ENCODE measurements around the gene SUCNR1.

The SUCNR1 gene

DNA sequence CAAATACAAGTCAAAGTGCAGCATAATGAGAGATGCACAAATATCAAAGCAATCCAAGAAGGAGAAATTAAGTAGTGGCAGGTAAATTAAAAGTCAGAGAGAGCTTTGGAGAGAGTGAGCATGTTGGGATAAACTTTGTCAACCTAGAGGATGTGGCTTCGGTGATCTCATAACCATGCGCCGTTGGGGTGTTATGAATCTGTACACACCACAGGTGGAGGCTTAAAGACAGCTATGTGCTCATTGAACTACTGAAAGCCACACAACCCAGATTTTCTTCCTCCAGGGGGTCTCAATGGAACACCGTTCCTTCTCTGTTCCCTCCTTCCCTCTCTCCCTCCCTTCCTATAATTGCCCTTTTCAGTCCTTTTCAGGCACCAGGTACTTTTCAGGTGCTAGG lies 52.0 kb downstream of the SUCNR1 start:
- ATAC-seq, result peak; percentile 22; the same call in 2 of the 3 replicates
- TF ChIP-seq, protein P1, sequence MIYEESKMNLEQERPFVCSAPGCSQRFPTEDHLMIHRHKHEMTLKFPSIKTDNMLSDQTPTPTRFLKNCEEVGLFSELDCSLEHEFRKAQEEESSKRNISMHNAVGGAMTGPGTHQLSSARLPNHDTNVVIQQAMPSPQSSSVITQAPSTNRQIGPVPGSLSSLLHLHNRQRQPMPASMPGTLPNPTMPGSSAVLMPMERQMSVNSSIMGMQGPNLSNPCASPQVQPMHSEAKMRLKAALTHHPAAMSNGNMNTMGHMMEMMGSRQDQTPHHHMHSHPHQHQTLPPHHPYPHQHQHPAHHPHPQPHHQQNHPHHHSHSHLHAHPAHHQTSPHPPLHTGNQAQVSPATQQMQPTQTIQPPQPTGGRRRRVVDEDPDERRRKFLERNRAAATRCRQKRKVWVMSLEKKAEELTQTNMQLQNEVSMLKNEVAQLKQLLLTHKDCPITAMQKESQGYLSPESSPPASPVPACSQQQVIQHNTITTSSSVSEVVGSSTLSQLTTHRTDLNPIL (CRISPR knock-in tag; IDR thresholded peaks at IDR 0.05; ENCODE audit: low read depth), result no peak
- TF ChIP-seq RARB (CRISPR knock-in tag; IDR thresholded peaks at IDR 0.05), result no peak
- no peak for TF ChIP-seq ZFP30 (CRISPR knock-in tag; IDR thresholded peaks at IDR 0.05)
- TF ChIP-seq ARNTL (CRISPR knock-in tag; IDR thresholded peaks at IDR 0.05; ENCODE audit: borderline replicate concordance, low read depth), result no peak
- no peak for TF ChIP-seq TOX (CRISPR knock-in tag; IDR thresholded peaks at IDR 0.05; ENCODE audit: borderline replicate concordance)
- TF ChIP-seq ISL1 (CRISPR knock-in tag; IDR thresholded peaks at IDR 0.05), result no peak
- TF ChIP-seq ESRRG (CRISPR knock-in tag; IDR thresholded peaks at IDR 0.05), result no peak
- TF ChIP-seq ZC3H10 (CRISPR knock-in tag; IDR thresholded peaks at IDR 0.05), result no peak
- no peak for TF ChIP-seq SNAI2 (CRISPR knock-in tag; IDR thresholded peaks at IDR 0.05)
- TF ChIP-seq, protein P2, sequence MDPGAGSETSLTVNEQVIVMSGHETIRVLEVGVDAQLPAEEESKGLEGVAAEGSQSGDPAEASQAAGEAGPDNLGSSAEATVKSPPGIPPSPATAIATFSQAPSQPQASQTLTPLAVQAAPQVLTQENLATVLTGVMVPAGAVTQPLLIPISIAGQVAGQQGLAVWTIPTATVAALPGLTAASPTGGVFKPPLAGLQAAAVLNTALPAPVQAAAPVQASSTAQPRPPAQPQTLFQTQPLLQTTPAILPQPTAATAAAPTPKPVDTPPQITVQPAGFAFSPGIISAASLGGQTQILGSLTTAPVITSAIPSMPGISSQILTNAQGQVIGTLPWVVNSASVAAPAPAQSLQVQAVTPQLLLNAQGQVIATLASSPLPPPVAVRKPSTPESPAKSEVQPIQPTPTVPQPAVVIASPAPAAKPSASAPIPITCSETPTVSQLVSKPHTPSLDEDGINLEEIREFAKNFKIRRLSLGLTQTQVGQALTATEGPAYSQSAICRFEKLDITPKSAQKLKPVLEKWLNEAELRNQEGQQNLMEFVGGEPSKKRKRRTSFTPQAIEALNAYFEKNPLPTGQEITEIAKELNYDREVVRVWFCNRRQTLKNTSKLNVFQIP (CRISPR knock-in tag; IDR thresholded peaks at IDR 0.05; ENCODE audit: borderline replicate concordance, low read depth), result no peak
- TF ChIP-seq BACH2 (CRISPR knock-in tag; IDR thresholded peaks at IDR 0.05; ENCODE audit: borderline replicate concordance), result no peak
- no peak for TF ChIP-seq ZNF70 (CRISPR knock-in tag; IDR thresholded peaks at IDR 0.05)
- TF ChIP-seq OSR1 (CRISPR knock-in tag; IDR thresholded peaks at IDR 0.05), result no peak
- TF ChIP-seq, protein P3, sequence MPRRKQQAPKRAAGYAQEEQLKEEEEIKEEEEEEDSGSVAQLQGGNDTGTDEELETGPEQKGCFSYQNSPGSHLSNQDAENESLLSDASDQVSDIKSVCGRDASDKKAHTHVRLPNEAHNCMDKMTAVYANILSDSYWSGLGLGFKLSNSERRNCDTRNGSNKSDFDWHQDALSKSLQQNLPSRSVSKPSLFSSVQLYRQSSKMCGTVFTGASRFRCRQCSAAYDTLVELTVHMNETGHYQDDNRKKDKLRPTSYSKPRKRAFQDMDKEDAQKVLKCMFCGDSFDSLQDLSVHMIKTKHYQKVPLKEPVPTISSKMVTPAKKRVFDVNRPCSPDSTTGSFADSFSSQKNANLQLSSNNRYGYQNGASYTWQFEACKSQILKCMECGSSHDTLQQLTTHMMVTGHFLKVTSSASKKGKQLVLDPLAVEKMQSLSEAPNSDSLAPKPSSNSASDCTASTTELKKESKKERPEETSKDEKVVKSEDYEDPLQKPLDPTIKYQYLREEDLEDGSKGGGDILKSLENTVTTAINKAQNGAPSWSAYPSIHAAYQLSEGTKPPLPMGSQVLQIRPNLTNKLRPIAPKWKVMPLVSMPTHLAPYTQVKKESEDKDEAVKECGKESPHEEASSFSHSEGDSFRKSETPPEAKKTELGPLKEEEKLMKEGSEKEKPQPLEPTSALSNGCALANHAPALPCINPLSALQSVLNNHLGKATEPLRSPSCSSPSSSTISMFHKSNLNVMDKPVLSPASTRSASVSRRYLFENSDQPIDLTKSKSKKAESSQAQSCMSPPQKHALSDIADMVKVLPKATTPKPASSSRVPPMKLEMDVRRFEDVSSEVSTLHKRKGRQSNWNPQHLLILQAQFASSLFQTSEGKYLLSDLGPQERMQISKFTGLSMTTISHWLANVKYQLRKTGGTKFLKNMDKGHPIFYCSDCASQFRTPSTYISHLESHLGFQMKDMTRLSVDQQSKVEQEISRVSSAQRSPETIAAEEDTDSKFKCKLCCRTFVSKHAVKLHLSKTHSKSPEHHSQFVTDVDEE (CRISPR knock-in tag; IDR thresholded peaks at IDR 0.05), result no peak
- TF ChIP-seq PPARA (CRISPR knock-in tag; IDR thresholded peaks at IDR 0.05; ENCODE audit: borderline replicate concordance), result no peak
- TF ChIP-seq TCF4 (CRISPR knock-in tag; IDR thresholded peaks at IDR 0.05; ENCODE audit: borderline replicate concordance), result no peak
- TF ChIP-seq GLIS3 (CRISPR knock-in tag; IDR thresholded peaks at IDR 0.05), result no peak

DNA sequence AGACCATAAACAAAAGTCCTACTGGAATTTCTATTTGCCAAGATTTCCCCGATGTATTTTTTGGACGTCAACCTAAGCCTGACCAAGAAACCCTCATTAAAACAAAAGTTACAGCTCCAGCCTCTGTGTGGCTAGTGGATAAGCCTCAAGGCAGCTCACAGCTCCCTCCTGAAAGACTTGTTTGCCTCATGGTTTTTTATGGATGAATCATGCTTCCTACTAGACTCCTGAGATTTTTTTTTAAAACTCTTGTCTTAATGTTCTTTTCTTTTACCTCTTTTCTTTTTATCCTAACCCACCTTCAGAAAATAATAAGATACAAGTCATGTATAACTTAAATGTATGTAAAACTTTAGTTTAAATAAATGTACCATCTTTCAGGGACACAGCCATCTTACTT lies 52.4 kb downstream of the SUCNR1 start:
- peak; percentile 56 for ATAC-seq
- no peak for TF ChIP-seq PPARA (CRISPR knock-in tag; IDR thresholded peaks at IDR 0.05; ENCODE audit: borderline replicate concordance)
- TF ChIP-seq ZFP30 (CRISPR knock-in tag; IDR thresholded peaks at IDR 0.05), result no peak
- TF ChIP-seq, protein P4, sequence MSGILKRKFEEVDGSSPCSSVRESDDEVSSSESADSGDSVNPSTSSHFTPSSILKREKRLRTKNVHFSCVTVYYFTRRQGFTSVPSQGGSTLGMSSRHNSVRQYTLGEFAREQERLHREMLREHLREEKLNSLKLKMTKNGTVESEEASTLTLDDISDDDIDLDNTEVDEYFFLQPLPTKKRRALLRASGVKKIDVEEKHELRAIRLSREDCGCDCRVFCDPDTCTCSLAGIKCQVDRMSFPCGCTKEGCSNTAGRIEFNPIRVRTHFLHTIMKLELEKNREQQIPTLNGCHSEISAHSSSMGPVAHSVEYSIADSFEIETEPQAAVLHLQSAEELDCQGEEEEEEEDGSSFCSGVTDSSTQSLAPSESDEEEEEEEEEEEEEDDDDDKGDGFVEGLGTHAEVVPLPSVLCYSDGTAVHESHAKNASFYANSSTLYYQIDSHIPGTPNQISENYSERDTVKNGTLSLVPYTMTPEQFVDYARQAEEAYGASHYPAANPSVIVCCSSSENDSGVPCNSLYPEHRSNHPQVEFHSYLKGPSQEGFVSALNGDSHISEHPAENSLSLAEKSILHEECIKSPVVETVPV (CRISPR knock-in tag; IDR thresholded peaks at IDR 0.05), result no peak
- TF ChIP-seq ZNF8 (CRISPR knock-in tag; IDR thresholded peaks at IDR 0.05), result no peak
- TF ChIP-seq, protein P1 (CRISPR knock-in tag; IDR thresholded peaks at IDR 0.05; ENCODE audit: low read depth), result no peak
- TF ChIP-seq SNAI2 (CRISPR knock-in tag; IDR thresholded peaks at IDR 0.05), result no peak
- TF ChIP-seq RARB (CRISPR knock-in tag; IDR thresholded peaks at IDR 0.05), result no peak
- no peak for TF ChIP-seq ARNTL (CRISPR knock-in tag; IDR thresholded peaks at IDR 0.05; ENCODE audit: borderline replicate concordance, low read depth)
- no peak for TF ChIP-seq GLIS3 (CRISPR knock-in tag; IDR thresholded peaks at IDR 0.05)
- TF ChIP-seq ISL1 (CRISPR knock-in tag; IDR thresholded peaks at IDR 0.05), result no peak
- TF ChIP-seq ZFP3 (CRISPR knock-in tag; IDR thresholded peaks at IDR 0.05), result no peak
- TF ChIP-seq ESRRG (CRISPR knock-in tag; IDR thresholded peaks at IDR 0.05), result no peak

DNA sequence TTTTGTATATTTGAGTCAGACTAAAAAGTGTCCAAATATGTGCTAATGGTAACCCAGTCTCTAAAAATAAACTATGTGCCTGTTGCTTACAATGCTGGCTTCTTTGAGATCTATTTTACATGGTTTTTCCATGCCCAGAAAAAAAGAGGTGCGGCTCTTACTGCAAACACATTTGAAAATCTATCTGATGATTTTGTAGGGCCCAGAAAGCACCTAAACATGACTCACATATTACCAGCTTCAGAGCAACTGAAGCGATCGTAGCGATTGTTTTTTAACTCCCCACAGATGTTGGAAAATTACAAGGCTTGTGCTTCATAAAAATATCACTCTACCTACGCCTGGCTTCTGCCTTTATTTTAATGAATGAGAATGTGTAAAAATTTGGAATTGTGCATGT lies 53.5 kb downstream of the SUCNR1 start:
- ATAC-seq, result peak; percentile 47
- TF ChIP-seq ZNF565 (CRISPR knock-in tag; conservative IDR thresholded peaks at IDR 0.05; ENCODE audit: low read depth) (no peak), BACH2 (CRISPR knock-in tag; IDR thresholded peaks at IDR 0.05; ENCODE audit: borderline replicate concordance) (no peak), RARB (CRISPR knock-in tag; IDR thresholded peaks at IDR 0.05) (no peak), GLIS3 (CRISPR knock-in tag; IDR thresholded peaks at IDR 0.05) (no peak), ZC3H10 (CRISPR knock-in tag; IDR thresholded peaks at IDR 0.05) (no peak), ESRRG (CRISPR knock-in tag; IDR thresholded peaks at IDR 0.05) (no peak), OSR1 (CRISPR knock-in tag; IDR thresholded peaks at IDR 0.05) (no peak), ISL1 (CRISPR knock-in tag; IDR thresholded peaks at IDR 0.05) (no peak), ZNF8 (CRISPR knock-in tag; IDR thresholded peaks at IDR 0.05) (no peak), PPARA (CRISPR knock-in tag; IDR thresholded peaks at IDR 0.05; ENCODE audit: borderline replicate concordance) (no peak), ZFP30 (CRISPR knock-in tag; IDR thresholded peaks at IDR 0.05) (no peak), TOX (CRISPR knock-in tag; IDR thresholded peaks at IDR 0.05; ENCODE audit: borderline replicate concordance) (no peak), TCF4 (CRISPR knock-in tag; IDR thresholded peaks at IDR 0.05; ENCODE audit: borderline replicate concordance) (no peak)
- TF ChIP-seq, protein P1 (CRISPR knock-in tag; IDR thresholded peaks at IDR 0.05; ENCODE audit: low read depth), result no peak
- TF ChIP-seq, protein P2 (CRISPR knock-in tag; IDR thresholded peaks at IDR 0.05; ENCODE audit: borderline replicate concordance, low read depth), result no peak
- TF ChIP-seq, protein P5, sequence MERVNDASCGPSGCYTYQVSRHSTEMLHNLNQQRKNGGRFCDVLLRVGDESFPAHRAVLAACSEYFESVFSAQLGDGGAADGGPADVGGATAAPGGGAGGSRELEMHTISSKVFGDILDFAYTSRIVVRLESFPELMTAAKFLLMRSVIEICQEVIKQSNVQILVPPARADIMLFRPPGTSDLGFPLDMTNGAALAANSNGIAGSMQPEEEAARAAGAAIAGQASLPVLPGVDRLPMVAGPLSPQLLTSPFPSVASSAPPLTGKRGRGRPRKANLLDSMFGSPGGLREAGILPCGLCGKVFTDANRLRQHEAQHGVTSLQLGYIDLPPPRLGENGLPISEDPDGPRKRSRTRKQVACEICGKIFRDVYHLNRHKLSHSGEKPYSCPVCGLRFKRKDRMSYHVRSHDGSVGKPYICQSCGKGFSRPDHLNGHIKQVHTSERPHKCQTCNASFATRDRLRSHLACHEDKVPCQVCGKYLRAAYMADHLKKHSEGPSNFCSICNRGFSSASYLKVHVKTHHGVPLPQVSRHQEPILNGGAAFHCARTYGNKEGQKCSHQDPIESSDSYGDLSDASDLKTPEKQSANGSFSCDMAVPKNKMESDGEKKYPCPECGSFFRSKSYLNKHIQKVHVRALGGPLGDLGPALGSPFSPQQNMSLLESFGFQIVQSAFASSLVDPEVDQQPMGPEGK (CRISPR knock-in tag; IDR thresholded peaks at IDR 0.05; ENCODE audit: borderline replicate concordance), result no peak
